Measurements from ENCODE around the gene RHNO1.

The RHNO1 gene

GRCh38 chr12:2923057-2923456 lies 46.0 kb downstream of the RHNO1 start:
- no peak for TF ChIP-seq CTCF (IDR thresholded peaks at IDR 0.05; ENCODE audit: control insufficient read depth, extremely low read depth, insufficient read depth)
- no peak overlapping the region for H3K4me3 ChIP-seq (ENCODE audit: low read depth, low read length)
- no peak for DNase-seq (ENCODE audit: low read depth)

DNA sequence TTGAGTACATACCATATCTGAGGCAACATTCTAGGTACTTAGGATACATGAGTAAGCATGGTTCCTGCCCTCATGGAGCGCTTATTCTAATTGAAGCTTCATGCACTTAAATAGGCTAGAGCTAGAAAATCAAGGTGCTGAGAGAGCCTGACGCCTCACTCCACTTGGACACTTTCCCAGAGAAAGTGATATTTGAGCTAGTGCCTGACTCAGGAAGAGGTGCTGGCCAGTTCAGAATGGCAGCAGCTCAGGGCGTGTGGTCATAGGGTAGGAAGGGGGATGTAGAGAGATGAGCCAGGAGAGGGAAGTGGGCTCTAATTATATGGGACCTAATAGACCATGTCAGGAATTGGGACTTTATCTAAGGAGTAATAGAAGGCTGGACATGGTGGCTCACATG lies 47.0 kb downstream of the RHNO1 start:
- no peak for TF ChIP-seq CTCF (IDR thresholded peaks at IDR 0.05; ENCODE audit: control insufficient read depth, extremely low read depth, insufficient read depth)

DNA sequence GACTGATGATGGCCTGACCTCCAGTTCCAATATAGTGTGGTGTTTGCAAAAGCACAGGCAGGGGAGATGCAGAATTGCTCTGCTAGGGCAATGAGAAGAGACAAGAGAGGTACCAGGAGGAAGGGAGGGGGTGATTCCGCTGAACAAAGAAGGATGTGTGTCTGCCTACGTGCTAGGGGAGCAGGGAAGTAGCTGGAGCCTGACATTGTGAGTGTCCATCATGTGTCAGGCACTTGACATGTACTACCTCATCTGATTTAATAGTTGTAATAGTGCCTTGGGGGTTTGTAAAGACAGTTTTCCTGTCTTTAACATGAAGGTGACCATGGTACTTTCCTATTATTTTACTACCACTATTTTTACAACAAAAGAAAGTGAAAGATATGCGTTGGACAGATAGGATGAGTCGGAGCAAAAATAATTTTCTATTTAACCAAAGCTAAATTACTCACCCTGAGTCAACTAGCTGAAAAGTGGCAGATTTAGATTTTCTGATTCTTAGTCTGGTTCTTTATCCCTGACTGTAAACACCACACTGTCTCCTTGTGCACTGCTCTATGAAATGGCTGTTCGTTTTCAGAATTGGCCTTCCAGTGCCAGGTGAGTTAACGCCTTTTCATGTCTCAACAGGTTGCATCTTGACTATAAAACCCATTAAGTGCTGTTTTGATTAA lies 48.4 kb downstream of the RHNO1 start:
- DNase-seq (ENCODE audit: low read depth): no peak
- H3K4me3 ChIP-seq (ENCODE audit: low read depth, low read length): no peak overlapping the region
- TF ChIP-seq CTCF (IDR thresholded peaks at IDR 0.05; ENCODE audit: control insufficient read depth, extremely low read depth, insufficient read depth): no peak

More for the DNA sequence above, 47.0 kb downstream of the RHNO1 start:
- no peak overlapping the region for H3K4me3 ChIP-seq (ENCODE audit: low read depth, low read length)
- DNase-seq (ENCODE audit: low read depth): no peak

DNA sequence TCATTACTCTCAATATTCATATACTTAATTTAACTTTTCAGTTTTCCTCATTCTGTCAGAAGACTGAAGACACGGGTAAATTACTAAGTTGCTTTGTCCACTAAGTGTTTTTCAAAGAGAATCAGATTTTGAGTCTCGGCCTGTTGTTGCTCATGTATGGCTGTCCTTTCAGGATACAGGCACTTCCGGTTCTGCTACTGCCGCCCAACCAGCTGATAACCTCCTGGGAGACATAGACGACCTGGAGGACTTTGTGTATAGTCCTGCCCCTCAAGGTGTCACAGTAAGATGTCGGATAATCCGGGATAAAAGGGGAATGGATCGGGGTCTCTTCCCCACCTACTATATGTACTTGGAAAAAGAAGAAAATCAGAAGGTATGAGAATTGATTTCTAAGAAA lies 53.8 kb downstream of the RHNO1 start:
- H3K4me3 ChIP-seq (ENCODE audit: low read depth, low read length): no peak overlapping the region
- no peak for DNase-seq (ENCODE audit: low read depth)
- no peak for TF ChIP-seq CTCF (IDR thresholded peaks at IDR 0.05; ENCODE audit: control insufficient read depth, extremely low read depth, insufficient read depth)

DNA sequence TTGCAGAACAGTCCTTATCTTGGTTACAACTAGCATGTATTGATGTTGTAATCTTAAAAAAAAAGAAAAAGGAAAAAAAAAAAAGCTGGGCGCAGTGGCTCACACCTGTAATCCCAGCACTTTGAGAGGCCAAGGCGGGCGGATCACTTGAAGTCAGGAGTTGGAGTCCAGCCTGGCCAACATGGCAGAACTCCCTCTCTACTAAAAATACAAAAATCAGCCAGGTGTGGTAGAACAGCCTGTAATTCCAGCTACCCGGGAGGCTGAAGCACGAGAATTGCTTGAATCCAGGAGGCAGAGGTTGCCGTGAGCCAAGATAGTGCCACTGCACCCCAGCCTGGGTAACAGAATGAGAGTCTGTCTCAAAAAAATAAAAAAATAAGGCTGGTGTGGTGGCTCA lies 56.6 kb downstream of the RHNO1 start:
- DNase-seq (ENCODE audit: low read depth): no peak
- no peak overlapping the region for H3K4me3 ChIP-seq (ENCODE audit: low read depth, low read length)
- TF ChIP-seq CTCF (IDR thresholded peaks at IDR 0.05; ENCODE audit: control insufficient read depth, extremely low read depth, insufficient read depth): no peak

- no peak for DNase-seq (ENCODE audit: low read depth)
- TF ChIP-seq CTCF (IDR thresholded peaks at IDR 0.05; ENCODE audit: control insufficient read depth, extremely low read depth, insufficient read depth): no peak
- no peak overlapping the region for H3K4me3 ChIP-seq (ENCODE audit: low read depth, low read length)
Observed at GRCh38 chr12:2934371-2934770, 57.3 kb downstream of the RHNO1 start.

- no peak for TF ChIP-seq CTCF (IDR thresholded peaks at IDR 0.05; ENCODE audit: control insufficient read depth, extremely low read depth, insufficient read depth)
- H3K4me3 ChIP-seq (ENCODE audit: low read depth, low read length): no peak overlapping the region
- DNase-seq (ENCODE audit: low read depth): no peak
Observed at GRCh38 chr12:2936301-2936700, 59.3 kb downstream of the RHNO1 start.
